SH-SY5Y (cell line): ENCODE data around the gene ROR2.

Source experiments
- GATA2 ChIP-seq: IDR thresholded peaks from 2 replicates; pipeline ENCODE4 v1.6.1; 2011; ENCODE audit warnings: mild to moderate bottlenecking, low read depth, low read length
- GATA3 ChIP-seq: IDR thresholded peaks from 2 replicates; pipeline ENCODE4 v1.6.1; 2011; ENCODE audit warnings: low read depth, mild to moderate bottlenecking, low read length, moderate library complexity

GRCh38 chr9:91628892-91629291 lies 321.1 kb downstream of the ROR2 start:
- TF ChIP-seq GATA2 (no peak), GATA3 (no peak)
